HL-60 (cell line): ENCODE data around the gene MIEN1.
A peak's percentile ranks its signal among the peaks of the same experiment; 100 is the strongest.

Experiments
- DNase-seq, 2 experiments: peaks; one replicate each; pipeline ENCODE4 v3.0.0-alpha.2; 2010 to 2020; ENCODE audit warnings: low read depth in 1 of 2, low spot score in 1 of 2
- H3K27ac ChIP-seq: fragments of 250-450 bp; sonication (Bioruptor Pico); replicated peaks from 2 replicates; pipeline ENCODE4 v1.5.1; 2020; ENCODE audit warnings: mild to moderate bottlenecking, moderate library complexity
- H3K27me3 ChIP-seq: fragments of 250-450 bp; sonication (Bioruptor Pico); 2 replicates; pipeline ENCODE4 v1.5.1; 2021; ENCODE audit warnings: mild to moderate bottlenecking, moderate library complexity; ENCODE audit not compliant: insufficient read depth, poor library complexity, severe bottlenecking
- H3K4me3 ChIP-seq: replicated peaks from 2 replicates; pipeline ENCODE4 v1.5.1; 2011; ENCODE audit warnings: mild to moderate bottlenecking, control low read depth, low read length; ENCODE audit not compliant: insufficient read depth
- CTCF ChIP-seq: IDR thresholded peaks from one replicate; pipeline ENCODE4 v1.5.1; 2011; ENCODE audit warnings: low read length, control low read depth, inconsistent platforms; ENCODE audit not compliant: insufficient read depth
- GABPA ChIP-seq: IDR thresholded peaks from 2 replicates; pipeline ENCODE4 v1.6.1; 2012; ENCODE audit warnings: low read depth
- POLR2AphosphoS5 ChIP-seq: IDR thresholded peaks from 2 replicates; pipeline ENCODE4 v1.6.1; 2012; ENCODE audit warnings: low read depth
- REST ChIP-seq: IDR thresholded peaks from 2 replicates; pipeline ENCODE4 v1.6.1; 2012; ENCODE audit warnings: low read depth; ENCODE audit not compliant: insufficient replicate concordance
- SPI1 ChIP-seq: IDR thresholded peaks from 2 replicates; pipeline ENCODE4 v1.6.1; 2012; ENCODE audit warnings: low read depth, mild to moderate bottlenecking, borderline replicate concordance

Gene MIEN1

GRCh38 chr17:39755554-39756379 lies 25.4 kb upstream of the MIEN1 start:
- Histone ChIP-seq H3K27ac (no peak overlapping the region), H3K27me3 (no peaks in the 10 kb centered on the region), H3K4me3 (no peak overlapping the region)
- TF ChIP-seq CTCF, result no peak
- no peak for DNase-seq

- DNase-seq, result no peak
- peak overlapping the region; percentile 84 for H3K27ac ChIP-seq
- TF ChIP-seq POLR2AphosphoS5 (no peak), CTCF (no peak), SPI1 (no peak), REST (no peak), GABPA (no peak)
- peak overlapping the region; percentile 50 for H3K4me3 ChIP-seq
- no peaks in the 10 kb centered on the region for H3K27me3 ChIP-seq
Observed at GRCh38 chr17:39754958-39755553, 24.7 kb upstream of the MIEN1 start.

- no peaks in the 10 kb centered on the region for H3K27me3 ChIP-seq
- TF ChIP-seq CTCF (peak; percentile 57), SPI1 (peak; percentile 90), GABPA (peak; percentile 54; the same call in 1 of the 2 replicates), POLR2AphosphoS5 (peak; percentile 61), REST (no peak)
- DNase-seq, result peak; percentile 95
- H3K27ac ChIP-seq, result peak overlapping the region; percentile 89
- H3K4me3 ChIP-seq, result peak overlapping the region; percentile 50
Observed at GRCh38 chr17:39754161-39754957, 24.0 kb upstream of the MIEN1 start.
